ENCODE results near the gene LEKR1. TPM values are rescaled to one million over a fixed set of nuclear protein-coding genes. Genes with fewer than 3 reads are reported as not detected.

LEKR1 gene
- total and polyA plus RNA-seq, 9 of the 15 experiments (the other 6 are each of a cell fraction or from before 2014, with no cell fraction given) = 0.76 to 1.8 (median 1.2) TPM

GRCh38 chr3:156803952-156804741 lies 22.0 kb upstream of the LEKR1 start (continued):
- TF ChIP-seq CREB5 (CRISPR knock-in tag; IDR thresholded peaks at IDR 0.05) = no peak
- TF ChIP-seq E2F3 (CRISPR knock-in tag; IDR thresholded peaks at IDR 0.05) = no peak
- peak; percentile 56 for TF ChIP-seq CBFA2T3 (IDR thresholded peaks at IDR 0.05)
- peak; percentile 35; the same call in 1 of the 2 replicates for TF ChIP-seq HES1 (IDR thresholded peaks at IDR 0.05; ENCODE audit: low read depth)
- TF ChIP-seq ZNF561 (CRISPR knock-in tag; conservative IDR thresholded peaks at IDR 0.05) = no peak
- no peak for TF ChIP-seq BCOR (IDR thresholded peaks at IDR 0.05)
- peak; percentile 22; the same call in 1 of the 2 replicates for TF ChIP-seq DPF2 (IDR thresholded peaks at IDR 0.05)
- no peak for TF ChIP-seq ZBTB17 (CRISPR knock-in tag; IDR thresholded peaks at IDR 0.05)
- no peak for TF ChIP-seq NR0B1 (IDR thresholded peaks at IDR 0.05; ENCODE audit: partially characterized antibody)
- no peak for TF ChIP-seq RERE (CRISPR knock-in tag; IDR thresholded peaks at IDR 0.05; ENCODE audit: borderline replicate concordance)
- TF ChIP-seq ZNF124 (CRISPR knock-in tag; IDR thresholded peaks at IDR 0.05) = no peak
- no peak for TF ChIP-seq MCM3 (IDR thresholded peaks at IDR 0.05)
- TF ChIP-seq CHD1 (IDR thresholded peaks at IDR 0.05; ENCODE audit: low read length) = no peak
- TF ChIP-seq CREB1 (IDR thresholded peaks at IDR 0.05) = no peak
- no peak for TF ChIP-seq CREB1 (CRISPR knock-in tag; IDR thresholded peaks at IDR 0.05)
- no peak for TF ChIP-seq CBX8 (IDR thresholded peaks at IDR 0.05; ENCODE audit: borderline replicate concordance, extremely low read depth, low read depth, low read length, poor library complexity, severe bottlenecking)
- TF ChIP-seq MIER1 (IDR thresholded peaks at IDR 0.05; ENCODE audit: low read depth) = no peak
- TF ChIP-seq ZNF354B (CRISPR knock-in tag; IDR thresholded peaks at IDR 0.05) = no peak
- TF ChIP-seq IRF1 (CRISPR knock-in tag; IDR thresholded peaks at IDR 0.05; ENCODE audit: borderline replicate concordance) = no peak
- no peak for TF ChIP-seq FOS (IDR thresholded peaks at IDR 0.05; ENCODE audit: extremely low read depth, insufficient read length)

Measured in K562 (cell line).